ENCODE measurements around the gene LRRN2.

Gene LRRN2

GRCh38 chr1:204584699-204585372, 100.7 kb downstream of the LRRN2 start:
- no peak for DNase-seq (ENCODE audit: extremely low read depth, low read depth)

GRCh38 chr1:204583909-204584632, 101.5 kb downstream of the LRRN2 start:
- TF ChIP-seq CTCF (IDR thresholded peaks at IDR 0.05; ENCODE audit: low read depth, low read length) = no peak
- DNase-seq (ENCODE audit: extremely low read depth, low read depth) = no peak

More at GRCh38 chr1:204584699-204585372, 100.7 kb downstream of the LRRN2 start:
- no peak for TF ChIP-seq CTCF (IDR thresholded peaks at IDR 0.05; ENCODE audit: low read depth, low read length)

GRCh38 chr1:204581759-204582158, 103.8 kb downstream of the LRRN2 start:
- no peak for TF ChIP-seq CTCF (IDR thresholded peaks at IDR 0.05; ENCODE audit: low read depth, low read length)
- no peak for DNase-seq (ENCODE audit: extremely low read depth, low read depth)

GRCh38 chr1:204580862-204581261, 104.7 kb downstream of the LRRN2 start:
- DNase-seq (ENCODE audit: extremely low read depth, low read depth) = no peak
- no peak for TF ChIP-seq CTCF (IDR thresholded peaks at IDR 0.05; ENCODE audit: low read depth, low read length)

GRCh38 chr1:204579681-204580080, 105.9 kb downstream of the LRRN2 start:
- TF ChIP-seq CTCF (IDR thresholded peaks at IDR 0.05; ENCODE audit: low read depth, low read length) = no peak
- DNase-seq (ENCODE audit: extremely low read depth, low read depth) = no peak

GRCh38 chr1:204578867-204579664, 106.5 kb downstream of the LRRN2 start:
- no peak for TF ChIP-seq CTCF (IDR thresholded peaks at IDR 0.05; ENCODE audit: low read depth, low read length)
- no peak for DNase-seq (ENCODE audit: extremely low read depth, low read depth)

Data from AG09319 (cell line).